ENCODE data around the gene KIAA0232. TPM values are rescaled to one million over a fixed set of nuclear protein-coding genes. Genes with fewer than 3 reads are reported as not detected.
A peak's percentile ranks its signal among the peaks of the same experiment; 100 is the strongest.

The KIAA0232 gene
- total and polyA plus RNA-seq, 4 donors: 7.9 to 38.8 (median 20.6) TPM

DNA sequence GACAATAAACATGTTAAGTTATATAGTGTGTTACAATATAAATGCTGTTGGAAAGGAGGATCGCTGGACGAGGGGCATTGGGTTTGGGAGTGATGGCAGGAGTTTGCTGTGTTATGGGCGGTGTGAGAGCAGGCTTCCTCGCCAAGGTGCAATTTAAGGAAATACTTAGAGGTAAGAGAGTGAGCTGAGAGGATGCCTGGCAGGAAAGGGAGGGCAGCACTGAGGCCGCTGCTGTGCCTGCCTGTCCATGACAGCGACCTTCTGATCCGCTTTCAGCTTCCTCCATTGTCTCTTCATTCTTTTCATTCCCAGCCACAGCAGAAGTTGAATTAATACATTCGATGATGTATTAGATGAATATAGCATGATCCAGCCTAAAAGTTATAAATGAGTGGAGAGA, 85.9 kb downstream of the KIAA0232 start:
- no peak for DNase-seq
- H3K27me3 ChIP-seq (ENCODE audit: control insufficient read depth in 1 of 2, insufficient read depth in 2 of 2, low read length in 1 of 2): no peaks in the 10 kb centered on the region
- ATAC-seq (ENCODE audit: low FRiP score): no peak
- 95 to 96% methylated on average over 8 of the region's 8 CpGs for WGBS, 2 donors
- H3K4me1 ChIP-seq (ENCODE audit: control insufficient read depth in 1 of 2, insufficient read depth in 2 of 2, low read length in 2 of 2): no peaks in the 10 kb centered on the region
- H3K4me3 ChIP-seq (ENCODE audit: low read length in 2 of 2): no peak overlapping the region
- H3K9me3 ChIP-seq (ENCODE audit: control insufficient read depth, low read length): no peaks in the 10 kb centered on the region
- peaks cover 0 to 9% of the 10 kb centered on the region in 2 donors for H3K36me3 ChIP-seq (ENCODE audit: control insufficient read depth in 1 of 2, insufficient read depth in 2 of 2, low read length in 1 of 2)
- intact Hi-C loops (cut with DNase I): no loop called here
- H3K27ac ChIP-seq (ENCODE audit: low read depth in 1 of 2, low read length in 2 of 2): no peak overlapping the region

DNA sequence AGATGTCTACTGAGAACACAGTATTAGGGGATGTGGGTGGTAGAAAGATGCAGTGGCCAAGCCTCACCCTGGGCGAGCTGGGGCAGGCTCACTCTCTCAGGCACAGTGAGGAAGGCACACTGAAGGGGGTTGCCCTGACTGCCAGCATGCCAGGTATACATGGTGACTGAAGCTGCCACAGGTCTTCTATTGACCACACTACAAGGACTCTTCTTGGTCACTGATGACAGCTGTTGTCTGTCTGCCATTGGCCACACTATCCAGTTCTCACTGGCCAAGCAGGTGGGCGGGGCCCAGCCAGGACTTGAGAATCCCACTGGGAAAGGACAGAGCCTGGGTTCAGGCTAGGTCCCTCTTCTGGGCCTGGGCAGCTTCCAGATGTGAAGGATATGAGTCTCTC, 87.4 kb downstream of the KIAA0232 start:
- H3K9me3 ChIP-seq (ENCODE audit: control insufficient read depth, low read length): no peaks in the 10 kb centered on the region
- H3K4me3 ChIP-seq (ENCODE audit: low read length in 2 of 2): no peak overlapping the region
- WGBS, 2 donors: 93 to 95% methylated on average over 2 of the region's 2 CpGs
- no peak overlapping the region for H3K27ac ChIP-seq (ENCODE audit: low read depth in 1 of 2, low read length in 2 of 2)
- peaks cover 0 to 9% of the 10 kb centered on the region in 2 donors for H3K36me3 ChIP-seq (ENCODE audit: control insufficient read depth in 1 of 2, insufficient read depth in 2 of 2, low read length in 1 of 2)
- no peaks in the 10 kb centered on the region for H3K27me3 ChIP-seq (ENCODE audit: control insufficient read depth in 1 of 2, insufficient read depth in 2 of 2, low read length in 1 of 2)
- H3K4me1 ChIP-seq (ENCODE audit: control insufficient read depth in 1 of 2, insufficient read depth in 2 of 2, low read length in 2 of 2): no peaks in the 10 kb centered on the region
- ATAC-seq (ENCODE audit: low FRiP score): peak; percentile 12
- intact Hi-C loops (cut with DNase I): loop anchor here in 1 of 2 donors (5.0 kb wide), 1 partner anchor 88 kb away; the partner anchor contains the start of gene KIAA0232
- no peak for DNase-seq

DNA sequence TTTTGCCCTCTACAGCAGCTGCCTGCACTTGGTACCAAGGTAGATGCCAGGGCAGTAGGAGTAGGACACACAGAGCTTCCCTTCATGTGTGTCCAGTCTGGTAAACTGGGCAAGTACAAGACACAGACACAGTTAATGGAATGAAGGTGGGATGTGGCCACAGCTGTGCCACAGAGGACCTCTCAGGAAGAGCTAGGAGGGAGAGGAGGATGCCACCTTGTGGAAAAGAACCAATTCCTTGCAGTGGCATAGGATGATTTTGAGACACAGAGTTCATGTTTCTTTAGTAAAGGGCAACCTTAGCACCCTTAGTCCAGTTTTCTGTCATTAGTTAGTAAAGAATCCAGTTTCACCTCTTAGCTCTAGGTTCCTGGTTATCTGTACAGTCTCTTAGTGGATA, 90.8 kb downstream of the KIAA0232 start:
- no peaks in the 10 kb centered on the region for H3K4me1 ChIP-seq (ENCODE audit: control insufficient read depth in 1 of 2, insufficient read depth in 2 of 2, low read length in 2 of 2)
- no peak for DNase-seq
- H3K27me3 ChIP-seq (ENCODE audit: control insufficient read depth in 1 of 2, insufficient read depth in 2 of 2, low read length in 1 of 2): no peaks in the 10 kb centered on the region
- no peak for ATAC-seq (ENCODE audit: low FRiP score)
- peaks cover 0 to 11% of the 10 kb centered on the region in 2 donors for H3K36me3 ChIP-seq (ENCODE audit: control insufficient read depth in 1 of 2, insufficient read depth in 2 of 2, low read length in 1 of 2)
- no peak overlapping the region for H3K27ac ChIP-seq (ENCODE audit: low read depth in 1 of 2, low read length in 2 of 2)
- H3K9me3 ChIP-seq (ENCODE audit: control insufficient read depth, low read length): no peaks in the 10 kb centered on the region
- no peak overlapping the region for H3K4me3 ChIP-seq (ENCODE audit: low read length in 2 of 2)
- intact Hi-C loops (cut with DNase I): loop anchor here in 1 of 2 donors (5.0 kb wide), 1 partner anchor 91 kb away; the partner anchor contains the start of gene KIAA0232

DNA sequence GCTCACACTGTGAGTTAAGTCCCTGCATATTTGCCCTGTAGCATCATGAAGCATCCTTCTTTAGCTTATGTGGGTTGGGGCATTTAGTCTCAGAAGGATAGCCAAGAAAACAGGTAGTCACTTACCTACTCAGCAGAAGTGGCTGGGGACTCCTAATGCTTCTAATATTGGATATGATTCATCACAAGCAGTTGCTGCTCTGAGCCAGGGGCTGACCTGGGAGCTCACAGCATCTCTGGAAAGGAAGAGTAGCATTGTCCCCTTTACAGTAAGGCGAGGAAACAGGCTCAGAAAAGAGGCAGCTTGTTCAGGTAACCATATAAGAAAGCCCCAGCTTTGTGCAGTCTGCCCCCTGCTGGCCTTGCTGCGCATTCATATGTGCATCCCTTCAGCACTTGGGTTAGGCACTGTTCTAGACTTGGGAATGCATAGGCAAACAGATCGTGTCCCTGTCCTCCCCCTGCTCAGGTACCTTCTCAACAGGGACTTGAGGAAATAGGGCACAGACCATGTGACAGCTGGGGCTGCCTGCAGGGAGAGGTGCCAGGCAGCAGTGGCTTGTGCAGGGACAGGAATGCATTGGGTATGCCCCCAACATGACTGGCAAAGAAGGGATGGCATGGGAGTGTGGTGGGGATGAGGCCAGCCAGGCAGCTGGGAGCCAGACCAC, 91.4 kb downstream of the KIAA0232 start:
- DNase-seq: peak; percentile 82 to 90
- peak; percentile 77 for ATAC-seq (ENCODE audit: low FRiP score)
- Histone ChIP-seq H3K4me1 (ENCODE audit: control insufficient read depth in 1 of 2, insufficient read depth in 2 of 2, low read length in 2 of 2) (no peaks in the 10 kb centered on the region), H3K36me3 (ENCODE audit: control insufficient read depth in 1 of 2, insufficient read depth in 2 of 2, low read length in 1 of 2) (peaks cover 0 to 15% of the 10 kb centered on the region in 2 donors), H3K27ac (ENCODE audit: low read depth in 1 of 2, low read length in 2 of 2) (no peak overlapping the region), H3K4me3 (ENCODE audit: low read length in 2 of 2) (no peak overlapping the region), H3K27me3 (ENCODE audit: control insufficient read depth in 1 of 2, insufficient read depth in 2 of 2, low read length in 1 of 2) (no peaks in the 10 kb centered on the region), H3K9me3 (ENCODE audit: control insufficient read depth, low read length) (no peaks in the 10 kb centered on the region)
- WGBS, 2 donors: 34 to 36% methylated on average over 3 of the region's 3 CpGs
- intact Hi-C loops (cut with DNase I): loop anchor here (1.0 to 5.0 kb wide), 3 partner anchors 92 to 154 kb away; partner anchors contain the start of gene KIAA0232 (in 1 of the 2)

DNA sequence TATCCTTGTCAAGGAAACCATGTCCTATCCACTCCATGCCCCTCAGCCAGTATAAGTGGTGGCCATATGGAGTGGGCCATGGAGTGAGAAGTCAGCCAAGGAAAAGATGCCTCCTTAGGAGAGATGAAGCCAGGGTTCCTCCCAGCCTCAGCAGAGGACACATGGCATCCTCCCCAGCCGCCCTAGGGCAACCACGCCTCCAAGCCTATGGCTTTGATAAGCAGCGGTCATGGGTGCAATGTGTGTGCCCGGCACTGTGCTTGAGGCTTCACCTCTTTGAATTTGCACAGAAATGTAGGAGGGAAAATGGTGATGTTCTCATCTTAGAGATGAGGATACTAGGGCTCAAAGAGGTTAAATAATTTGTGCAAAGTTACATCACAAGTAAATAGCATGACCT, 92.5 kb downstream of the KIAA0232 start:
- peaks cover 0 to 22% of the 10 kb centered on the region in 2 donors for H3K36me3 ChIP-seq (ENCODE audit: control insufficient read depth in 1 of 2, insufficient read depth in 2 of 2, low read length in 1 of 2)
- H3K27ac ChIP-seq (ENCODE audit: low read depth in 1 of 2, low read length in 2 of 2): no peak overlapping the region
- no peaks in the 10 kb centered on the region for H3K27me3 ChIP-seq (ENCODE audit: control insufficient read depth in 1 of 2, insufficient read depth in 2 of 2, low read length in 1 of 2)
- 93 to 94% methylated on average over 4 of the region's 4 CpGs for WGBS, 2 donors
- no peaks in the 10 kb centered on the region for H3K9me3 ChIP-seq (ENCODE audit: control insufficient read depth, low read length)
- H3K4me3 ChIP-seq (ENCODE audit: low read length in 2 of 2): no peak overlapping the region
- H3K4me1 ChIP-seq (ENCODE audit: control insufficient read depth in 1 of 2, insufficient read depth in 2 of 2, low read length in 2 of 2): no peaks in the 10 kb centered on the region
- intact Hi-C loops (cut with DNase I): loop anchor here (1.0 to 5.0 kb wide), 3 partner anchors 93 to 155 kb away; partner anchors contain the start of gene KIAA0232 (in 1 of the 2)
- DNase-seq (no peak), ATAC-seq (ENCODE audit: low FRiP score) (no peak)

DNA sequence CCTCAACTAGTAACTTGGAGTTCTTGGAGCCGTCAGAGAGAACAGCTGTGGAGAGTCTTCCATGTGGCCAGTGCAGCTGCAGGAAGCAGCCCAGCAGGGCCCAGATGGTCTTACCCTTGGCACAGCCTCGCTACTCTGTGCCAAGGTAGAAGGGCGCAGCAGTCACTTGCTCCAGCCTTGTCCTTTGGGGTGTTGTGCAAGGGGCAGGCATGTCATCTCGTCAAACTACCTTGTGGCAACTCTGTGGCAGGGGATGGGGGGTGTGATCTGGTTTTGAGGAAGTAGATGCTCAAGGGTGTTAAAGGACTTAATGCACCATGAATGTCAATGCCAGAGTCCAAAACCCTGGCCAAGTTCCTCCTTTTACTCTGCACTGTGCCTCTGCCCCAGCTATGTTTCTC, 92.9 kb downstream of the KIAA0232 start:
- Histone ChIP-seq H3K36me3 (ENCODE audit: control insufficient read depth in 1 of 2, insufficient read depth in 2 of 2, low read length in 1 of 2) (peaks cover 0 to 20% of the 10 kb centered on the region in 2 donors), H3K27ac (ENCODE audit: low read depth in 1 of 2, low read length in 2 of 2) (no peak overlapping the region), H3K4me1 (ENCODE audit: control insufficient read depth in 1 of 2, insufficient read depth in 2 of 2, low read length in 2 of 2) (no peaks in the 10 kb centered on the region), H3K9me3 (ENCODE audit: control insufficient read depth, low read length) (no peaks in the 10 kb centered on the region), H3K27me3 (ENCODE audit: control insufficient read depth in 1 of 2, insufficient read depth in 2 of 2, low read length in 1 of 2) (no peaks in the 10 kb centered on the region), H3K4me3 (ENCODE audit: low read length in 2 of 2) (no peak overlapping the region)
- peak in 1 of 2 donors; percentile 69 for DNase-seq
- peak; percentile 53 for ATAC-seq (ENCODE audit: low FRiP score)
- intact Hi-C loops (cut with DNase I): loop anchor here in 1 of 2 donors (2.0 kb wide), 1 partner anchor 155 kb away; no protein-coding TSS in a partner anchor
- WGBS, 2 donors: 57 to 72% methylated on average over 4 of the region's 4 CpGs

DNA sequence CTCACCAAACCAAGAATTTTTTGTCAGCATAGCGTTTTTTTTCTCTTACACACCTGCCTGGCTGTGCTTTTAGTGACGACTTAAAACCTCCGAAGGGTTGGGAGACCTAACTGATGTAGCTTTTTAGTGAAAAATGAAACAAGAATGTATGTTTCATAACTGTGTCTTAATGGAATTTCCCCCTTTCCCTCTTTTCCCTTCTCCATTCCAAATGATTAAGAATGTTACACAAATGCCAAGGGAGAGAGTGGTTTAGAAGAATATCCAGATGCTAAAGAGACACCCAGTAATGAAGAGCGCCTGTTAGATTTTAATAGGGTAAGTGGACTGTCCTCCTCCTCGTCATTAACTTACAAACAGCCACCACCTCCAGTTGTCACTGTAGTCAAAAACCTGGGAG, 93.9 kb downstream of the KIAA0232 start:
- ATAC-seq (ENCODE audit: low FRiP score): no peak
- Histone ChIP-seq H3K36me3 (ENCODE audit: control insufficient read depth in 1 of 2, insufficient read depth in 2 of 2, low read length in 1 of 2) (peaks cover 0 to 20% of the 10 kb centered on the region in 2 donors), H3K27me3 (ENCODE audit: control insufficient read depth in 1 of 2, insufficient read depth in 2 of 2, low read length in 1 of 2) (no peaks in the 10 kb centered on the region), H3K4me3 (ENCODE audit: low read length in 2 of 2) (no peak overlapping the region), H3K4me1 (ENCODE audit: control insufficient read depth in 1 of 2, insufficient read depth in 2 of 2, low read length in 2 of 2) (no peaks in the 10 kb centered on the region), H3K27ac (ENCODE audit: low read depth in 1 of 2, low read length in 2 of 2) (no peak overlapping the region), H3K9me3 (ENCODE audit: control insufficient read depth, low read length) (no peaks in the 10 kb centered on the region)
- DNase-seq: no peak
- WGBS, 2 donors: 75 to 78% methylated on average over 5 of the region's 5 CpGs
- intact Hi-C loops (cut with DNase I): no loop called here

DNA sequence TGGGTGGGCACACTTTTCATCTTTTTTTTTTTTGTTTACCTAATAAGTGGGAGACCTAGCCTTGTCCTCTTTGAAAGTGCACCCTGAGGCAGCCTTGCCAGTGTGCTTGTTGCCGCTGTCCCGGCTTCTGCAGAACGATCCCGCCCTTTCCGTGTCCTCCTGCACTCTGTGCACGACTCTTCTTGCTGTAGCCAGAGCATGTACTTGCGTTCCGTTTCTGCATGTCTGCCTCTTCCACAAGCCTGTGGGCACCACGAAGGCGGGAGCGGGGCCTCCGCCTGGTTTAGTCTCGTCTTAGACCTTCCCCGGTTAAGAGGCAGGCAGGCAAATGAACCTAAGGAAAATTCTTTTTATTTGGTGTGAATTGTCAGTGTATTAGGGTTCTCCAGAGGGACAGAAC, 94.5 kb downstream of the KIAA0232 start:
- no peak for ATAC-seq (ENCODE audit: low FRiP score)
- H3K9me3 ChIP-seq (ENCODE audit: control insufficient read depth, low read length): no peaks in the 10 kb centered on the region
- no peaks in the 10 kb centered on the region for H3K4me1 ChIP-seq (ENCODE audit: control insufficient read depth in 1 of 2, insufficient read depth in 2 of 2, low read length in 2 of 2)
- WGBS, 2 donors: 91 to 93% methylated on average over 14 of the region's 14 CpGs
- DNase-seq: no peak
- intact Hi-C loops (cut with DNase I): no loop called here
- peaks cover 0 to 18% of the 10 kb centered on the region in 2 donors for H3K36me3 ChIP-seq (ENCODE audit: control insufficient read depth in 1 of 2, insufficient read depth in 2 of 2, low read length in 1 of 2)
- H3K4me3 ChIP-seq (ENCODE audit: low read length in 2 of 2): no peak overlapping the region
- H3K27me3 ChIP-seq (ENCODE audit: control insufficient read depth in 1 of 2, insufficient read depth in 2 of 2, low read length in 1 of 2): no peaks in the 10 kb centered on the region
- H3K27ac ChIP-seq (ENCODE audit: low read depth in 1 of 2, low read length in 2 of 2): no peak overlapping the region

DNA sequence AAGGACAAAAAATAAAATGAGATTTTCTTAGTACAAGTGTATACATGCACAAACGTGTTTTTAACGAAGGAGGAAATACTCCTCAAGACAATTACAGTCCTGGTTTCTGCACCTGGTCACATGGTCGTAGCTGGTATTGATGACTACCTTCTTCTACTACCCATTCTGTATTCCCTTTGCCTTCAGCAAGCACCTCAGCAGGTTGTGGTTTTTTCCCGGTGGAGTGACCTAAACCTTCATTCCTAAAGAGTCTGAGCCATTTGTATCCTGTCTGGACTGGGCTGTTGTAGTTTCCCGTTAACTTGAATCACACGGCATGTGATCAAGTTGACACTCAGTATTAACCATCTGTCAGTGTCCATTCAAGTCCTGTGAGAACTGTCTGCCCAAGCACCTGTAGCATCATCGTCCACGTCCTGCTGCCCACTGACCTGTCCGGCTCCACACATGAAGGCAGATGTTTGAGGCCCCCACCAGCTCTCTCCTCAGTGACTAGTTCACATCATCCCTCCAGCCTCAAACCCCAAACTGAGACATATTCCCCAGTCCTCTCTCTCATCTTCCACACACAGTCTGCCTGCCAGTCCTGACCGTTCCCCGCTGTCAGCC, 96.0 kb downstream of the KIAA0232 start:
- intact Hi-C loops (cut with DNase I): no loop called here
- 71 to 72% methylated on average over 11 of the region's 11 CpGs for WGBS, 2 donors
- Histone ChIP-seq H3K36me3 (ENCODE audit: control insufficient read depth in 1 of 2, insufficient read depth in 2 of 2, low read length in 1 of 2) (peaks cover 0 to 16% of the 10 kb centered on the region in 2 donors), H3K4me1 (ENCODE audit: control insufficient read depth in 1 of 2, insufficient read depth in 2 of 2, low read length in 2 of 2) (no peaks in the 10 kb centered on the region), H3K27me3 (ENCODE audit: control insufficient read depth in 1 of 2, insufficient read depth in 2 of 2, low read length in 1 of 2) (no peaks in the 10 kb centered on the region), H3K27ac (ENCODE audit: low read depth in 1 of 2, low read length in 2 of 2) (no peak overlapping the region), H3K9me3 (ENCODE audit: control insufficient read depth, low read length) (no peaks in the 10 kb centered on the region), H3K4me3 (ENCODE audit: low read length in 2 of 2) (no peak overlapping the region)
- no peak for ATAC-seq (ENCODE audit: low FRiP score)
- no peak for DNase-seq

All from aorta (tissue), 5 donors.